SHP77 (cell line): ENCODE data around the gene CSNK2A3.
"Not testable (repeated sequence)": the region's sequence is repeated elsewhere in the genome, so short reads cannot be mapped to it uniquely, and the experiment has no call there.

Experiments used
- DNase-seq, 2 experiments: peaks; one replicate each; lab custom pipeline; 2025; lab: John Stamatoyannopoulos, UW

The CSNK2A3 gene

GRCh38 chr11:11379661-11380060 is 26.6 kb upstream of the CSNK2A3 start:
- DNase-seq: no peak

- no peak for DNase-seq
Measured at GRCh38 chr11:11378184-11378940, 25.3 kb upstream of the CSNK2A3 start.

GRCh38 chr11:11374358-11375148 is 21.5 kb upstream of the CSNK2A3 start:
- no peak for DNase-seq

GRCh38 chr11:11373934-11374333 is 20.9 kb upstream of the CSNK2A3 start:
- DNase-seq: no peak

GRCh38 chr11:11372461-11372860 is 19.4 kb upstream of the CSNK2A3 start:
- DNase-seq: no peak

- no peak for DNase-seq
Measured at GRCh38 chr11:11370962-11371303, 17.9 kb upstream of the CSNK2A3 start.

GRCh38 chr11:11370255-11370961 is 17.4 kb upstream of the CSNK2A3 start:
- no peak for DNase-seq

- DNase-seq: no peak
Measured at GRCh38 chr11:11366793-11367192, 13.7 kb upstream of the CSNK2A3 start.

- DNase-seq: no peak
Measured at GRCh38 chr11:11363674-11364073, 10.6 kb upstream of the CSNK2A3 start.

GRCh38 chr11:11359611-11360010 is 6.6 kb upstream of the CSNK2A3 start:
- DNase-seq: no peak

- DNase-seq: no peak
Measured at GRCh38 chr11:11356842-11357241, 3.8 kb upstream of the CSNK2A3 start.

GRCh38 chr11:11351851-11352250 is 1.2 kb downstream of the CSNK2A3 start:
- DNase-seq: not testable (repeated sequence)

- no peak for DNase-seq
Measured at GRCh38 chr11:11351042-11351586, 1.9 kb downstream of the CSNK2A3 start.

- DNase-seq: no peak
Measured at GRCh38 chr11:11349870-11350337, 3.1 kb downstream of the CSNK2A3 start.

- no peak for DNase-seq
Measured at GRCh38 chr11:11349106-11349825, 3.8 kb downstream of the CSNK2A3 start.

- no peak for DNase-seq
Measured at GRCh38 chr11:11348303-11348702, 4.7 kb downstream of the CSNK2A3 start.

- no peak for DNase-seq
Measured at GRCh38 chr11:11347592-11347991, 5.5 kb downstream of the CSNK2A3 start.

GRCh38 chr11:11346303-11346702 is 6.7 kb downstream of the CSNK2A3 start:
- DNase-seq: no peak

- DNase-seq: no peak
Measured at GRCh38 chr11:11345099-11345498, 8.0 kb downstream of the CSNK2A3 start.

GRCh38 chr11:11344045-11344444 is 9.0 kb downstream of the CSNK2A3 start:
- no peak for DNase-seq

- DNase-seq: no peak
Measured at GRCh38 chr11:11338304-11338703, 14.7 kb downstream of the CSNK2A3 start.

- no peak for DNase-seq
Measured at GRCh38 chr11:11336664-11337063, 16.4 kb downstream of the CSNK2A3 start.
